GM19455 (cell line): ENCODE measurements around the gene ZMYND15.

Source experiments
- ATAC-seq: cut with Tn5 transposase; IDR thresholded peaks from one replicate; pipeline ENCODE4 v1.9.1; 2021; ENCODE audit not compliant: unreplicated experiment

Gene ZMYND15

DNA sequence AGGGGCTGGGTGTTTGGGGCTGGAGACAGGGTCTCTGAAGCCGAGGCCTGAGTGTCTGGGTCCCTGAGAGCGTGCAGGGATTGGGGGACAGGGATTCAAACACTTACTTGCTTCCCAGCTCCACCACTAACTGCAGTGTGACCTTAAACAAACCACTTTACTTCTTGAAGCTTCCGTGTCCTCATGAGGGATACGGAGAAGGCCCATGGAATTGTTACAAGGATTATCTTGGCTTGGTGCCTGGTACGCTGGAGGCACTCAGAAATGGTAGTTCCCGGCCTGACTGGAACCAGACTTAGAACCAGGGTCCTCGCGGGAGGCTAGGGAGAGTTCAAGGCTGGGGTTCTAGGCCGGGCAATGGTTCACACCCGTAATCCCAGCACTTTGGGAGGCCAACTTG lies 3.0 kb downstream of the ZMYND15 start:
- ATAC-seq = no peak

GRCh38 chr17:4743216-4743615 lies 3.6 kb downstream of the ZMYND15 start:
- no peak for ATAC-seq

DNA sequence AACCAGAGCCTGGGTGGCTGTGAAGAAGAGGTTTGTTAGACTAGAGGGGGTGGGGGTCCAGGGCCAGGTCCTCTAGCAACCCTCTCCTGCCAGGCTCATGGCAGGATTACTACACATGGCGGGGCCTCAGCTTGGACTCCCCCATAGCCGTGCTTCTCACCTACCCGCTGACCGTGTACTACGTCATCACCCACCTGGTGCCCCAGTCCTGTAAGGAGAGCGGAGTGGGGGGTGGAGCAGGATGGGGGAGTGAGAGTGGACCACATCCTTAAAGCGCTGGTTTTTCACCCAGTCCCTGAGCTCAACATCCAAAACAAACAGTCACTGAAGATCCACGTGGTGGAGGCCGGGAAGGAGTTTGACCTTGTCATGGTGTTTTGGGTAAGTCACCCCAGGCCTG lies 4.3 kb downstream of the ZMYND15 start:
- no peak for ATAC-seq

GRCh38 chr17:4744999-4745969 lies 5.7 kb downstream of the ZMYND15 start:
- ATAC-seq = no peak

DNA sequence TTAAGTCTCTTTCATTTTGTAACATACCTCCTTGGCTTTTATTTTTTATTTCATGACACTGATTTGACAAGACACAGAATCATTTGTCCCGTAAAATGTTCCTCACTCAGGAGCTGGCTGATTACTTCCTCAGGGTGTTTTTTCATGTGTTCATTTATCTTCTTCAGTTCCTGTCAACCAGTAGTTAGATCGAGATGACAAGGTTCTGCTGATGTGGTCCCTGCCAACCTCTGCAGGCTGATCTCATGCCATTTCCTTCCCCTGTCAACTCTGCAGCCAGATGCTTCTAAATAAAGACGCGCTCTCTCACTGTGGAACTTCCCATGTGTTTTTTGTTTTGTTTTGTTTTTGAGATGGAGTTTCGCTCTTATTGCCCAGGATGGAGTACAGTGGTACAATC lies 8.2 kb downstream of the ZMYND15 start:
- ATAC-seq = no peak

GRCh38 chr17:4748686-4749085 lies 9.1 kb downstream of the ZMYND15 start:
- ATAC-seq = no peak

DNA sequence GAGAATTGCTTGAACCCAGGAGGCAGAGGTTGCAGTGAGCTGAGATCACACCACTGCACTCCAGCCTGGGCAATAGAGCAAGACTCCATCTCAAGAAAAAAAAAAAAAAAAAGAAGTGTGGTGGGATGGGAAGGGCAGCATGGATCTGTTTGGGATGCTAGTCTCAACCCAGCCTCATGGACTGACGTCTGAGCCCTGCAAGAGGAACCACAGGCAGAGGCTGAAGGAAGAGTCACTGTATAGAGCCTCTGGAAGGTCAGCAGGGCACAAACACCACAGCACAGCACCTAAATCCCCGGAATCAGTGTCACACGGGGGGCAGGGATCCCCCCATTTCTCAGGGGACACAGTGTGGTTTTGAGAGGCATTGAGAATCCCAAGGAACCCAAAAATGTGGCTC lies 11.0 kb downstream of the ZMYND15 start:
- ATAC-seq = no peak

DNA sequence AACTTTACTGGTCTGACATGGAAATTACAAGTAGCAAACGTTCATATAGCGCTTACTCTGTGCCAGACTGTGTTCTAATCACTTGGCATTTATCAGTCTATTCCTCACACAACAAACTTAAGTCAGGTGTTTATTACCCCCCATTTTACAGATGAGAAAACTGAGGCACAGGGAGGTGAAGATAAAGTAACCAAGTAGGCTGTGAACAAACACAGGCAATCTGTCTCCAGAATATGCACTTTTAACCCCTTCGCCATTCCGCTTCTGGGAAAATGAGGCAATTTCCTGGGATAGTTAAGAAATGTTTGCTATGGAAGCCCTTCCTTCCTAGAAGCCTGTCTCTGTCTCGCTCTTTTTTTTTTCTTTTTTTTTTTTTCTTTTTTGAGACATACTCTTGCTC lies 12.3 kb downstream of the ZMYND15 start:
- ATAC-seq = no peak

- no peak for ATAC-seq
Measured at GRCh38 chr17:4753392-4753791, 13.8 kb downstream of the ZMYND15 start.

- no peak for ATAC-seq
Measured at GRCh38 chr17:4759776-4760236, 20.2 kb downstream of the ZMYND15 start.

GRCh38 chr17:4764595-4764994 lies 25.0 kb downstream of the ZMYND15 start:
- ATAC-seq = no peak

GRCh38 chr17:4766201-4766600 lies 26.6 kb downstream of the ZMYND15 start:
- no peak for ATAC-seq

DNA sequence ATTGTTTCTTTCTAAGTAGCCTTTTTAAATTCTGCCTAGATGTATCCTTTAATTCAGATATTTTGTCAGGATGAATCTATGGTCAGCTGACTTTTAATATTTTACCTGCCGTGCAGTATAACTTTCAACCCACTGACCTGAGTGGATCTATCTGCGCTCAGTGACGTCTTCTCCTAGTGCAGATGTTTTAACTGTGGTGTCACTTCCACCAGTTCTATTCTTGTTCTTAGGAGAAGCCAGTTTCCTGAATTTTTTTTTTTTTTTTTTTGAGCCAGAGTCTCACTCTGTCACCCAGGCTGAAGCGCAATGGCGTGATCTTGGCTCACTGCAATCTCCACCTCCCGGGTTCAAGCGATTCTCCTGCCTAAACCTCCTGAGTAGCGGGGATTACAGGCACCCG lies 27.1 kb downstream of the ZMYND15 start:
- ATAC-seq = no peak

DNA sequence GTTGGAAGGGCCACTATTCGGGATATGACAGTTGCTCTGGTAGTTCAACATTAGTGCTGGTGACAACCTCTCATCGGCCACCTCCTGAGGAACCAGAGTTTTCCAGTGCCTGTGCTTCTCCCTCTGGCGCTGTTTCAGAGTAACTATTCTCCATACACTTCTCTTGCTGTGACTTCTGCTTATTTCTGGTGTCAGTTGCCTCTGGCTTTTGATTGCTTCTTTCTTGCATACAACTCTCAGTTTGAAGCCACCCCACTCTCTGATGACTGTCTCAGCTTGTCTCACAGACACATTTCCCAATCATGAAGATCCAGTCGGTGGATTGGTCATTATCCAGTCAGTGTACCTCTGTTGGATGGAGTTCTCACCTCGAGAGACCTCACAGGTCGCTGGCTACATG lies 28.7 kb downstream of the ZMYND15 start:
- no peak for ATAC-seq

GRCh38 chr17:4769628-4770027 lies 30.0 kb downstream of the ZMYND15 start:
- ATAC-seq = no peak

DNA sequence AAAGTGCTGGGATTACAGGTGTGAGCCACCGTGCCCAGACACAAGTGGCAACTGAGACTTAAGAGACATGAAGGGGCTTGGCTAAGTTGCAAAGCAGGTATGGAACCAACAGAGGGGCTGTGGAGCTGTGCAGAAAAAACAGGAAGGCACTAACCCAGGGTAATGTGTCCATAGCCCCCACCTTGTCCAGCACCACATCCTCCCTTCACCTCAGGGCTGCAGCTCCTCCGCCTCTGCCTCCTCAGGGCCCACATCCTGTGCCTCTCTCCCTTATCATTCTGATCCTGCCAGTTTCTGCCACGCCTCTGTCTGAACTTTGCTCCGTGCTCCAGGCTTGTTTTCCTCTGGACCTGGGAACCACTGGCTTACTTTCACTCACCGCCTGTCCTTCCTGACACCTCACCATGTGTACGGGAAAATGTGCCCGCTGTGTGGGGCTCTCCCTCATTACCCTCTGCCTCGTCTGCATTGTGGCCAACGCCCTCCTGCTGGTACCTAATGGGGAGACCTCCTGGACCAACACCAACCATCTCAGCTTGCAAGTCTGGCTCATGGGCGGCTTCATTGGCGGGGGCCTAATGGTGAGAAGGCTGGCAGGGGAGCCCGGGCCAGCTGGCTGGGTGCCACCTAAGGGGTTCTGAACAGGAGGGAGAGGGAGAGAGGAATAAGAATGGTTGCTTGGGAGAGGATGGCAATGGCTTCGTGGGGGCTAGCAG lies 32.0 kb downstream of the ZMYND15 start, which contains the start of gene TM4SF5:
TSS of gene TM4SF5 (plus strand) at position 368 of the 716 bp plus-strand sequence. CDS start at position 405, 37 bp downstream.
- no peak for ATAC-seq

GRCh38 chr17:4772235-4772613 lies 32.6 kb downstream of the ZMYND15 start:
- no peak for ATAC-seq

GRCh38 chr17:4777969-4778760 lies 38.5 kb downstream of the ZMYND15 start:
- no peak for ATAC-seq

DNA sequence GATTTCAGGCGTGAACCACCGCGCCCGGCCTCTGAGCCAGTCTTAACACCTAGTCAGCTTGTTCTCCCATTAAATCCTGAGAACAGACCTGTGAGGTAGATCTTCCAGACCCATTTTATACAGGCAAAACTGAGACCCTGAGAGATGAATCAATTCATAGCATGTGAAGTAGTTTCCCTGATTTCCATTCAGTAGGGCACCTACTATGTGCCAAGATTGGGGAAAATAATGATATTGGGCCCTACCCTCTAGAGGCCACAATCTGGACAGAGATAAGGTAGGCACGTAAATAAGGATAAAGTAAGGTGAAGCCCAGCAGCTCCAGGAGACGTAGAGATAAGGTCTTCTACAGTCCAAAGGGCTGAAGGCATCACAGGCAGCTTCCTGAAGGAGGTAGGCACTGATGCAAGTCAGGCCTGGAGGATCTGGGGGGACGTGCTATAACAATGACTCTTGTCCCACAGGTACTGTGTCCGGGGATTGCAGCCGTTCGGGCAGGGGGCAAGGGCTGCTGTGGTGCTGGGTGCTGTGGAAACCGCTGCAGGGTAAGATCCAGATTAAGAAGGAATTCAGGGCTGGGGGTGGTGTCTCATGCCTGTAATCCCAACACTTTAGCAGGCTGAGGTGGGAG lies 40.8 kb downstream of the ZMYND15 start:
- no peak for ATAC-seq

- no peak for ATAC-seq
Measured at GRCh38 chr17:4782652-4783051, 43.0 kb downstream of the ZMYND15 start.
